ENCODE data around the gene CSNK2A1. TPM values are rescaled to one million over a fixed set of nuclear protein-coding genes. Genes with fewer than 3 reads are reported as not detected.

The CSNK2A1 gene
- total RNA-seq, 6 donors from 2014 or later, result 54.4 to 111 (median 79.8) TPM

DNA sequence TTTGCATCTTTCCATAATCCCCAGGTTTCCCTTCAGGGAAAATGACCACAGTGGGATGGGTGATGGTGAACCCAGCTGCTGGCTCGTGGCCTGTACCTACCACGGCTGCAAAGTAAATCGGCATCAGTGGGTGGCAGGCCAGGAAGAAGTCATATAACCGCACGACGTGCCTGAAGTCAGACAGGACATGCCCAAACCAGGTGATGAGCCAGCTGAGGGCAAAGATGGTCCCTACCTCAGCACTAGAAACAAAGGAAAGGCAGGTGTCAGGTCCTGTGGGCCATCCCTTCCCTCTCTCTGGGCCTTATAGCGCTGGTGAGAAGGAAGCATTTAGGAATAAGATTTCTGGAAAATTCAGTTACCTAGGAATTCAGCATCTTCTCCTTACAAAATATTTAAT, 103.4 kb downstream of the CSNK2A1 start:
- no peak for DNase-seq
- TF ChIP-seq, protein P1, sequence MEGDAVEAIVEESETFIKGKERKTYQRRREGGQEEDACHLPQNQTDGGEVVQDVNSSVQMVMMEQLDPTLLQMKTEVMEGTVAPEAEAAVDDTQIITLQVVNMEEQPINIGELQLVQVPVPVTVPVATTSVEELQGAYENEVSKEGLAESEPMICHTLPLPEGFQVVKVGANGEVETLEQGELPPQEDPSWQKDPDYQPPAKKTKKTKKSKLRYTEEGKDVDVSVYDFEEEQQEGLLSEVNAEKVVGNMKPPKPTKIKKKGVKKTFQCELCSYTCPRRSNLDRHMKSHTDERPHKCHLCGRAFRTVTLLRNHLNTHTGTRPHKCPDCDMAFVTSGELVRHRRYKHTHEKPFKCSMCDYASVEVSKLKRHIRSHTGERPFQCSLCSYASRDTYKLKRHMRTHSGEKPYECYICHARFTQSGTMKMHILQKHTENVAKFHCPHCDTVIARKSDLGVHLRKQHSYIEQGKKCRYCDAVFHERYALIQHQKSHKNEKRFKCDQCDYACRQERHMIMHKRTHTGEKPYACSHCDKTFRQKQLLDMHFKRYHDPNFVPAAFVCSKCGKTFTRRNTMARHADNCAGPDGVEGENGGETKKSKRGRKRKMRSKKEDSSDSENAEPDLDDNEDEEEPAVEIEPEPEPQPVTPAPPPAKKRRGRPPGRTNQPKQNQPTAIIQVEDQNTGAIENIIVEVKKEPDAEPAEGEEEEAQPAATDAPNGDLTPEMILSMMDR (IDR thresholded peaks at IDR 0.05), result no peak
- no peak for TF ChIP-seq EP300 (IDR thresholded peaks at IDR 0.05)
- TF ChIP-seq POLR2AphosphoS5 (IDR thresholded peaks at IDR 0.05), result no peak
- TF ChIP-seq POLR2A (IDR thresholded peaks at IDR 0.05), result no peak
- ATAC-seq (ENCODE audit: low FRiP score in 2 of 2), result no peak
- Histone ChIP-seq H3K4me3 (no peak overlapping the region), H3K4me1 (peaks cover 18 to 25% (median 24%) of the 10 kb centered on the region in 4 donors), H3K27me3 (no peaks in the 10 kb centered on the region), H3K27ac (no peak overlapping the region), H3K9me3 (no peaks in the 10 kb centered on the region), H3K36me3 (peaks cover 39 to 100% (median 75%) of the 10 kb centered on the region in 4 donors)
- 90 to 93% methylated on average over 7 of the region's 7 CpGs for WGBS, 2 donors

DNA sequence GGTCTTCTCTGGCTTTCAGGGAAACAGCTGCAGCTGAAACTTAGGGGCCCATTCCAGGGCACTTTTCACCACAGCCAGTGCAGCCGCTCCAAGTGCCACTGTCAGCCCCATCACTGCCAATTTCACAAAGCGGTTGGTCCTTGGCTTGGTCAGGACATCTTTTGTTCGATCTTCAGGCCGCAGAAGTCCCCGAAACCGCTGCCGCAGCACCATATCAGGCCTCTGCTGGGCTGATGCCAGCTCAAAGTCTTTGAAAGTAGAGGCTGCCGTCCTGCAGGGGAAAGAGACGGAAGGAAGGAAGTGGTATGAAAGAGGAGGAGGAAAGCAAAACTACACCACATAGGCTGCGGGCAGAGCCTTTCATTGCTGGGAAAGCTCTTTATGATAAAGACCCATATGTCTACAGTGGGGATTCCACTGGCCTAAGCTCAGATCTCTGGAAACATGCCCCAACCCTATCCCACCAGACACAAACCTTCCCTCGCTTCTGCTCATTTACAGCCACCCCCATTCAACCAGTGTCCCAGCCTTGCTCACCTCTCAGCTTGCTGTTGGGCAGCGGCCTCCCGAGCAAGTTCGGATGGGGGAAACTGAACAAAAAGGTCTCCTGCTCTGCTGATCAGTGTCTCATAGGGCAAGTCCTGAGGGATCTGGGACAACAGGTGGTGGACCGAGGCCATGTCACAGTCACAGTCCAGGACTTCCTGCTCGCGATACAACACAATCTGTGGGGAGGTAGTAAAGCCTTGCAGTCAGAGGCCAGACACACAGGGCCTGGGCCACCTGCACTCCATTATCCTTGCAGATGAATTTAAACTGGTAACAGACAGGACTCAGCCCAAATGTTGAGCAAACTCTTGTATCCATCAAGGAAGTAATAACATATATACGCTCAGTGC, 104.8 kb downstream of the CSNK2A1 start:
- 41 to 57% methylated on average over 18 of the region's 18 CpGs for WGBS, 2 donors
- Histone ChIP-seq H3K9me3 (no peaks in the 10 kb centered on the region), H3K36me3 (peaks cover 39 to 96% (median 78%) of the 10 kb centered on the region in 4 donors), H3K4me3 (peak overlapping the region in 2 of 4 donors; percentile 8 to 13), H3K27ac (peak overlapping the region; percentile 11 to 77 (median 56)), H3K27me3 (no peaks in the 10 kb centered on the region), H3K4me1 (peaks cover 17 to 22% (median 18%) of the 10 kb centered on the region in 4 donors)
- no peak for DNase-seq
- ATAC-seq (ENCODE audit: low FRiP score in 2 of 2), result peak in 1 of 2 donors; percentile 43
- TF ChIP-seq POLR2A (IDR thresholded peaks at IDR 0.05) (no peak), POLR2AphosphoS5 (IDR thresholded peaks at IDR 0.05) (no peak), EP300 (IDR thresholded peaks at IDR 0.05) (no peak)
- TF ChIP-seq, protein P1 (IDR thresholded peaks at IDR 0.05), result no peak

DNA sequence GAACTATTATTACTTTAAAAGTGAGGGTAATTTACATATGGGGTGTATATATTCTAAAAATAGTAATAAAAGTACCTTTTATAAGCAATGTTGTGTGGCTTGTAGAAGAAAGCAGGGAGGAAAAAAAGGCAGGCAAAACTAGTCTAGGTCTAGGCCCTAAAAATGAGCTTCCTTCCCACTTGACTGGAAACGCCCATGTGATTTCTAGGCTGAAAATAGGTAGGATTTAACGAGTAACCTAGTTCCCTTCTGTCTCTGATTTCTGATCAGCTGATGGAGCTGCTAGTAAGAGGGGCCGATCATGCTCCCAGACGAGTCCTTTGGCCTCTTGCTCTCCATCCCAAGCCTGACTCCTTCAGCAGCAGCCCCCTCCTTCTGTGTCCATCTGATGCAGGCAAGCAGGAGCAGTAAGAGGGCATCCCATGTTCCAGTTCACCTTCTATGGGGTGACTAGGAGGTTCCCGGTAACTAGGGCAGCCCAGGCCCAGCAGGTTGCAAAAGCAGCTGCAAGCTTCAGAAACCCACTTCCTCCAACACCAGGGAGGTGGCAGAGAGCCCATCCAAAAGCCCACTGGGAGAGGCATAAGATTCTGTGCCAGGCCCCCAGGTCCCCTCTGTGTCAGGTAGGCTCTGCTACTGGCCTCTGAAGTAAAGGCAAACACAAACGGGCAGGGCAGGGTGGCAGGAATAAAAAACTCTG, 105.7 kb downstream of the CSNK2A1 start:
- Histone ChIP-seq H3K9me3 (no peaks in the 10 kb centered on the region), H3K36me3 (peaks cover 39 to 91% (median 74%) of the 10 kb centered on the region in 4 donors), H3K27ac (peak overlapping the region; percentile 8 to 77 (median 42)), H3K4me1 (peaks cover 17 to 22% (median 18%) of the 10 kb centered on the region in 4 donors), H3K4me3 (peak overlapping the region in 2 of 4 donors; percentile 8 to 13), H3K27me3 (no peaks in the 10 kb centered on the region)
- DNase-seq (no peak), ATAC-seq (ENCODE audit: low FRiP score in 2 of 2) (no peak)
- WGBS, 2 donors, result 68 to 71% methylated on average over 5 to 6 of the region's 6 CpGs
- TF ChIP-seq EP300 (IDR thresholded peaks at IDR 0.05) (no peak), POLR2AphosphoS5 (IDR thresholded peaks at IDR 0.05) (no peak), POLR2A (IDR thresholded peaks at IDR 0.05) (no peak)
- TF ChIP-seq, protein P1 (IDR thresholded peaks at IDR 0.05), result no peak

DNA sequence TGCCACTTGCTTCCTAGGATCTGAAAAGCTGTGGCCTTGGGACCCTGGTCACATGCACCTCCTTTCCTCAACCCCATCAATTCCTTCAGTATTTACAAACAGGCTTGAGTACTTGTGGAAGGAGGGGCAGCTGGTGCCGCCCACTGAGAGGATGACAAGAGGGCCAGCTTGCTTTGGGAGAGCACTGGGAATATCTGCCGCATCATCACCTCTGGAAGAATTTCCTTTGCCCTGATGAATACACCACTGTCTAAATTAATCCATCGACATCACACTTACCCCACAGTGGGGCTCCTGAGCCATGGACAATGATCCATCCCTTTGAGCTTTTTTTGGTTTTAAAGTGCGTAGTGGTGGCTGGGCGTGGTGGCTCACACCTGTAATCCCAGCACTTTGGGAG, 107.1 kb downstream of the CSNK2A1 start:
- Histone ChIP-seq H3K27ac (no peak overlapping the region), H3K27me3 (no peaks in the 10 kb centered on the region), H3K9me3 (no peaks in the 10 kb centered on the region), H3K4me3 (no peak overlapping the region), H3K4me1 (peaks cover 17 to 22% (median 18%) of the 10 kb centered on the region in 4 donors), H3K36me3 (peaks cover 32 to 93% (median 71%) of the 10 kb centered on the region in 4 donors)
- WGBS, 2 donors, result 92 to 94% methylated on average over 5 of the region's 5 CpGs
- DNase-seq (no peak), ATAC-seq (ENCODE audit: low FRiP score in 2 of 2) (no peak)
- TF ChIP-seq, protein P1 (IDR thresholded peaks at IDR 0.05), result no peak
- TF ChIP-seq POLR2A (IDR thresholded peaks at IDR 0.05) (no peak), EP300 (IDR thresholded peaks at IDR 0.05) (no peak), POLR2AphosphoS5 (IDR thresholded peaks at IDR 0.05) (no peak)
